ENCODE data around the gene CPED1. TPM values are rescaled to one million over a fixed set of nuclear protein-coding genes. Genes with fewer than 3 reads are reported as not detected.
"Not testable (repeated sequence)": the region's sequence is repeated elsewhere in the genome, so short reads cannot be mapped to it uniquely, and the experiment has no call there.

The CPED1 gene
- total RNA-seq, 2 donors from 2014 or later = 4.0 to 15.9 TPM

- Histone ChIP-seq H3K27me3 (no peaks in the 10 kb centered on the region), H3K36me3 (no peaks in the 10 kb centered on the region), H3K9ac (ENCODE audit: low read depth in 2 of 2, low read length in 2 of 2) (no peak overlapping the region), H3K27ac (no peak overlapping the region), H3K9me3 (no peaks in the 10 kb centered on the region), H3K4me3 (no peak overlapping the region), H3K4me1 (no peaks in the 10 kb centered on the region)
- TF ChIP-seq CTCF (IDR thresholded peaks at IDR 0.05) = no peak
- no peak for DNase-seq
- intact Hi-C loops (cut with DNase I) = no loop called here
Observed at GRCh38 chr7:121205777-121206176, 217.3 kb downstream of the CPED1 start.

- intact Hi-C loops (cut with DNase I) = no loop called here
- H3K4me3 ChIP-seq = no peak overlapping the region
- H3K27me3 ChIP-seq = no peaks in the 10 kb centered on the region
- H3K27ac ChIP-seq = no peak overlapping the region
- no peak for TF ChIP-seq CTCF (IDR thresholded peaks at IDR 0.05)
- no peaks in the 10 kb centered on the region for H3K36me3 ChIP-seq
- DNase-seq = no peak
- H3K9ac ChIP-seq (ENCODE audit: low read depth in 2 of 2, low read length in 2 of 2) = no peak overlapping the region
- H3K9me3 ChIP-seq = no peaks in the 10 kb centered on the region
- H3K4me1 ChIP-seq = no peaks in the 10 kb centered on the region
Observed at GRCh38 chr7:121211253-121211652, 222.7 kb downstream of the CPED1 start.

GRCh38 chr7:121212036-121212435 is 223.5 kb downstream of the CPED1 start:
- H3K4me3 ChIP-seq = no peak overlapping the region
- no peak overlapping the region for H3K27ac ChIP-seq
- H3K27me3 ChIP-seq = no peaks in the 10 kb centered on the region
- intact Hi-C loops (cut with DNase I) = no loop called here
- no peaks in the 10 kb centered on the region for H3K36me3 ChIP-seq
- no peaks in the 10 kb centered on the region for H3K9me3 ChIP-seq
- no peak overlapping the region for H3K9ac ChIP-seq (ENCODE audit: low read depth in 2 of 2, low read length in 2 of 2)
- H3K4me1 ChIP-seq = no peaks in the 10 kb centered on the region
- TF ChIP-seq CTCF (IDR thresholded peaks at IDR 0.05) = no peak
- no peak for DNase-seq

GRCh38 chr7:121214657-121215056 is 226.1 kb downstream of the CPED1 start:
- no peak for TF ChIP-seq CTCF (IDR thresholded peaks at IDR 0.05)
- no peak overlapping the region for H3K9ac ChIP-seq (ENCODE audit: low read depth in 2 of 2, low read length in 2 of 2)
- H3K4me3 ChIP-seq = no peak overlapping the region
- H3K27ac ChIP-seq = no peak overlapping the region
- H3K4me1 ChIP-seq = no peaks in the 10 kb centered on the region
- intact Hi-C loops (cut with DNase I) = no loop called here
- no peaks in the 10 kb centered on the region for H3K36me3 ChIP-seq
- no peak for DNase-seq
- H3K27me3 ChIP-seq = no peaks in the 10 kb centered on the region
- H3K9me3 ChIP-seq = no peaks in the 10 kb centered on the region

GRCh38 chr7:121219026-121219425 is 230.5 kb downstream of the CPED1 start:
- H3K27me3 ChIP-seq = no peaks in the 10 kb centered on the region
- no peaks in the 10 kb centered on the region for H3K9me3 ChIP-seq
- intact Hi-C loops (cut with DNase I) = no loop called here
- H3K4me1 ChIP-seq = no peaks in the 10 kb centered on the region
- no peak for TF ChIP-seq CTCF (IDR thresholded peaks at IDR 0.05)
- H3K9ac ChIP-seq (ENCODE audit: low read depth in 2 of 2, low read length in 2 of 2) = no peak overlapping the region
- H3K36me3 ChIP-seq = no peaks in the 10 kb centered on the region
- DNase-seq = no peak
- H3K27ac ChIP-seq = no peak overlapping the region
- H3K4me3 ChIP-seq = no peak overlapping the region

- DNase-seq; H3K27me3 ChIP-seq; H3K36me3 ChIP-seq; H3K27ac ChIP-seq; intact Hi-C loops (cut with DNase I); H3K9ac ChIP-seq (ENCODE audit: low read depth in 2 of 2, low read length in 2 of 2); H3K4me3 ChIP-seq; H3K4me1 ChIP-seq; H3K9me3 ChIP-seq: not testable (repeated sequence)
Observed at GRCh38 chr7:121221108-121221507, 232.6 kb downstream of the CPED1 start.

All from colonic mucosa (tissue), 4 donors.